RKO (cell line): Measurements from ENCODE around the gene ANGPTL4.
"Not testable (repeated sequence)": the region's sequence is repeated elsewhere in the genome, so short reads cannot be mapped to it uniquely, and the experiment has no call there.

Source experiments
- DNase-seq: peaks from one replicate; pipeline ENCODE4 v3.0.0-alpha.2; 2016; ENCODE audit warnings: low spot score

ANGPTL4 gene

DNA sequence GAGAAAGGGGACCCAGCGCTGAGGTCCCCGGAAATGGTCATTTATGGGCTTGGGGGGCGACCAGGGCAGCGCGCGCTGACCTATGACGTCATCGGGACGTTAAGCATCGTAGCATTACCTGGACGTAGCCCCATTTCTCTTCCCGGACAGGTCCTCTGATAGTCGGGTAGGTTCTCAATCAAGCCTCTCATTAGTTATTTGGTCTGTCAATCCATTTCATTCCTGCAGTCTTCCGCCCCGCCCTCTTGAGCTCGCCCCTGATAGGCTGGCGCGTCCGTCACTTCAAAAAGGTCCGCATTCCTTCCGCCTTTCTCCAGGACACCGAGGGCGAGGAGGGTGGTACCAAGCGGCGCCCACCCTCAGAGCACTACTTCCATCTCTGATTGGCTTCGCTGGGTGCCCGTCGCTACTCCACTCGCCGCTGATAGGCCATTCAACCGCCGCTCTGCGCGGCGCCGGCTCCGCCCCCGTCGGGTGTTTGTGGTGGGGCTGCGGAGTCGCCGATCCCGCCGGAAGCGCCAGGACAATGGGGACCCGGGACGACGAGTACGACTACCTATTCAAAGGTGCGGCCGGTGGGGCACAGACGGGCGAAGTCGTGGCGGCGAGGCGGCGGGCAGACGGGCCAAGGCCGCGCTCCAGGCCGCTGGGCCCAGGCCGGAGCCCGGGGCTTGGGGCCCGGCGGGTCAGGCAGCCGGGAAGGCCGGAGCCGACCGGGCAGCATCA, 26.1 kb downstream of the ANGPTL4 start, which contains the start of gene RAB11B:
Gene RAB11B, plus strand, starts transcription at position 470 of the 726 bp plus-strand sequence. Its CDS starts 57 bp downstream, at position 527.
- peak; percentile 100 for DNase-seq

DNA sequence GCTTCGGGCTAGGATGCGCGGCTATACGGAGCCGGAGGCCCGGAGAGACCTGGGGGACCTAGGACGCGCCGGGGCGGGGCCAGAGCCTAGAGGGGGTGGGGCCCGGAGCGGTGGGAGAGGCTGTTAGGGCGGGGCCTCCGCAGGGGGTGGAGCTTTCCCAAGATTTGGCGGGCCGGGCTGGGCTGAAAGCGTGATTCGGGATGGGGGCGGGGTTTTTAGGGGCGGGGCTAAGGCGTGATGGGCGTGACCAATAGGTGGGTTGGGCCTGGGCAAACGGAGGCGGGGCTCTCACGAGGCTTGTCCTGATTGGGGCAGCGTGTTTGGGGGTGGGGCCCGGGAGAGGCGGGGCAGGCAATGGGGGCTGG, 26.6 kb downstream of the ANGPTL4 start:
- peak; percentile 86 for DNase-seq

DNA sequence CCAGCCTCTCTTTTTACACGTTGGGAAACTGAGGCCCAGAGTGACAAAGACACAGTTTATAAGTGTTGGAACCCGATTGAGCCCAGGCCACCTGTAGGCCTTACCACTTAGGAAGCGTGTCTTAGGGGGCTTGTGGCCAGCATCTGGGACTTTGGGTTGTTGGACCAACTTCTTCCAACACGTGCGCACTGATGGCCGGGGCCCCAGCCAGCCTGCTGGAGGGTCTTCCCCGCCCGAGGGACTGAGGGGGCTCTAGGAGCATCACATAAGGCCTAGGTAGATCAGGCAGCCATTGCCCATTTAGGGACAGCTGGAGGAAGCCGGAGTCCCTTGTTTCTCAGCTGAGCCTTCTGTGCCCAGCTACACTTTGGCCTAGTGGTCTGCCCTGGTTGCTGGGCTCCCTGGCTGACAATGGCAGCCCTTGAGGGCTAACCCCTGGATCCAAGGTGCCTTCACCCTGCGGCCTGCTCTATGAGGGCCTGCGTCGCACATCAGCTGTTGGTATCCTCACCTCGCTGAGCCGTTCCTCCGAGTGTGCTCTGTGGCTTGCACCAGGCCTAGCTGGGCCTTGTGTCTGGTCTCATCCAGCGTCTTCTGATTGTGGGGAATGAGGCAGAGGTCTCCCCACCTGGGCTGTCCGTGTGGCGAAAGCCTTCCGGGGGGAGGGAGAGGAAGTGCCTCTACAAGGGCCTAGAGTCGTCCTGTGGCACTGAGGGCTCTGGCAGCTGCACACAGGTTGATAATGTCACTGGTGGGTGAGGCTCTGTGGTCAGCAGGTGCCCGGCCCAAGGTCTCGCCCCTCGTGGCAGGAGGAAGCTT, 27.5 kb downstream of the ANGPTL4 start:
- DNase-seq: no peak

DNA sequence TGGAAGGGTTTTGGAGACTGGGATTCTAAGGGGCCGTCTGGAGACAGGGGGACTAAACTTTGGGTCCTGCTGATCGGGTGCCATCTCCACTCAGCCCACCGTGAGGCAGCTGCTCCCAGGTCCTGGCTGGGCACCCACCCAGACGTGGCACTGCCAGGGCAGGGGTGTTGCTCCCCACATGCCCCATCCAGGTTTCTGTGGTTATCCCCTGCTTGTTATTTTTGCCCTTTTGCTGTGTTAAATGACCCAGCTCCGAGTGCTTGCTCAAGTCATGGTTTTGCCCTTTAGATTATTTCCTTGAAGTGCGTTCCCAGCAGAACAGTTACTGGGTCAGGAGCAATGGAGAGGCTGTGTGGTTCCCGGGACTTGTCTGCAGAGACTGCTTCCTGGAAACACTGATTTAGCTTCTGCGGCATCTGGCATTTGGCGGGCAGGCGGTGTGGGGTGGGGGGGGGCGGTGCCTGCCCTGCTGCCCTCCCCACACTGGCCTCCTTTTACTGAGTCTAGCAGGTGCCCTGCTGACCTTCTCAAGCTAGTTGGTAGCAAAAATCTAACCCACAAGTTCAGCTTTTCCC, 28.1 kb downstream of the ANGPTL4 start:
- no peak for DNase-seq

DNA sequence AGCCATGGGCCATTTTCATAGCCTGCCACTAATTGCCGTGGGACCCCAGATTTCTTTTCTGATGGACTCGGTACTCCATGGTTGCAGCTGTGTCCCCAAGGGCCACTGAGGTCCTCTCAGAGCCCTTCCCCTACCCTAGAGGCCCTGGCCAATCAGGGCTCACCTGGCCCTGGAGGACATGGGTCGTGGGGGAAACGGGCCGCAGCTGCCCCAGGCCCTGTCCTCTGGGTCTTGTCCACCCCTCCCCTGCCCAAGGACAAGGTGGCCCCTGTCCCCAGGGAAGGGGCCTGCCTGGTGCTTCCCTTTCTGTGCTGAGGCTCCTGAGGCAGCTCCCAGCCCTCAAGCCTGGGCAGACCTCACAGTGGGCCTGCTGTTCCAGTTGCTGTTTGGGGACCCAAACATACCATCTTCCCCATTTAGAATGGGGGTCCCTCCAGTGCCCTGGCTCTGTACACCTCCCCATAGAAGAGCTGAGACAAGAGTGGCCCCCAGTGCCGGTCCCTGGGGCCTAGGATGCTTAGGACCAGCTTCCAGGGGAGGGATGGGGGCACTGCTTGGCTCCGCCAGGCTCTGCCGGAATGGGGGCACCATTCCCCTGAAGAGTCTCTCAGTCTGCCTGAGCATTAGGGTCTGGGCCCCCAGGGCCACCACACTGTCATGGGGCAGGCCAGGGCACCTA, 29.4 kb downstream of the ANGPTL4 start:
- no peak for DNase-seq

DNA sequence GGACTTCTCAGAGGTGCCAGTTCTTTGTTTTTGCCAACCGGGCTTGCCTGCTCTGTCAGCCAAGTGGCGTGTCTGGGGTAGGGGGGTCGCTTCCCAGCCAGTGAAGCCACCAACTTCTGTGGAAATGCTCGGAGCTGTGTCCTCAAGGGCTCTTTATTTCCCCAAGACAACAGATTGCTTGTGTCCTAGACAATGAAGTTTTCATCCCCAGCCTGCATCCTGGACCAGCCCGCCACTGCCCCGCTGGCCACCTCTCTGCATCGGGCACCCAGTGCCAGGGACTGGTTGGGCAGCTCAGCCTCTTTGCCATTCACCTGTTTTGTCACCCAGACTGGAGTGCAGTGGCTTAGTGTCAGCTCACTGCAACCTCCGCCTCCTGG, 29.9 kb downstream of the ANGPTL4 start:
- DNase-seq: no peak

DNA sequence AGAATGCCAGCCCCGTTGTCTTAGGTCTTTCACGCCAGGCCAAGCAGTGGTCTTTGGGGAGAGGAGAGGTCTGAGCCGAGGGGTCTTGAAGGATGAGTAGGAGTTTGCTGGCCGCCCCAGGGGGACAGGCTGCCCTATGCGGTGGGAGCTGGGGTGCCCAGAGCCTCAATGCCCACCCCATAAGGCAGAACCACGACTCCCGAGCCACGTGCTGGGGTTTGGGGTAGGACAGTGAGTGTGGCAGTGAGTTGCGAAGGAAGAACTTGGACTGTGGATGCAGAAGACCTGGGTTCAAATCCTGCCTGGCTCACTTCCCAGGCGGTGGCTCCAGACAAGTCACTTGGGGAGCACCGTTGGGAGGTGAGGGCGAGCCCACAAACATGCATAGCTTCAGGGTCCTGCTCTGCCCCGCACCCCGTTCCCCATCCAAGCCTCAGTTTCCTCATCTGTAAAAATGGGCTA, 31.7 kb downstream of the ANGPTL4 start:
- no peak for DNase-seq

DNA sequence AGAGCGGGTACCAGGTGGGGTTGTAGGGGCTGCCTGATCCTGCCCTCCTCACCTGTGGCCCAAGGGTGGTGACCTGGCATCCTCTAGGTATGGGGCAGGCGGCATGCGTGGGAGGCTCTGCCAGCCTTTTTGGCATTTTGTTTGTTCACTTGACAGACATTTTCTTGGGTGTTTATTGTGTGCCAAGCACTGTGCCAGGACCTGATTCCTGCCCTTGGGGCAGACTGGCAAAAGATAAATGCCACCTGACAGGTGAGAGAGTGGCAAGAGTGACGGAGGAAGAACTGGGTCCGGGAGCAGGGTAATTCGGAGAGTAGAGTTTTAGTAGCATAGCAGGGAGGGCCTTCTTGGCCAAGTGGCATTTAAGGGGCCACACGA, 32.2 kb downstream of the ANGPTL4 start:
- no peak for DNase-seq

DNA sequence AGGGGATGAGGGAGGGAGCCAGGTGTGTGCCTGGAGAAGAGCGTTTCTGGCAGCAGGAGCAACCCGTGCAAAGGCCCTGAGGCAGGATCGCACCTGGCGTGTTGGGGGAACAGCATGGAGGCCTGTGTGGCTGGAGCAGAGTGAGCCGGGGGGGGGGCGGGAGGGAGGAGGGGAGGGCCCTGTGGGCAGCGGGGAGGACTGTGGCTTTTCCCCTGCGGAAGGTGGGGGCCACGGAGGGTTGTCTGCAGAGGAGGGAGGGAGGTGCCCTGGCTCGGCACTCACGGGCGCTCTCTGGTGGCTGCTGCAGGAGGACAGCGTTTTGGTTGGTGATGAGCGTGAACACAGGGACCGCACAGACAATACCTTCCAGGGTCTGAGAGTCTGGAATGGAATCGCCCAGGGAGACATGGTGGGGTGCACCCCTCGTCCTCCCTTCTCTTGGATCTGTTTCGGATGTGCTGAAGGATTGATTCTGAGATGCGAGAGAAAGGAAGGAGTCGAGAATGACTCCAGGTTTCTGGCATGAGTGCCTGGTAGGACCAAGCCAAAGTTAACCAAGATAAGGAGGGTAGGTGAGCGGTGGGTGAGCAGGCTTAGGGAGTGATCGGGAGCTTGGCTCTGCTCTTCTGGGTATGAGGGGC, 32.7 kb downstream of the ANGPTL4 start:
- DNase-seq: no peak

DNA sequence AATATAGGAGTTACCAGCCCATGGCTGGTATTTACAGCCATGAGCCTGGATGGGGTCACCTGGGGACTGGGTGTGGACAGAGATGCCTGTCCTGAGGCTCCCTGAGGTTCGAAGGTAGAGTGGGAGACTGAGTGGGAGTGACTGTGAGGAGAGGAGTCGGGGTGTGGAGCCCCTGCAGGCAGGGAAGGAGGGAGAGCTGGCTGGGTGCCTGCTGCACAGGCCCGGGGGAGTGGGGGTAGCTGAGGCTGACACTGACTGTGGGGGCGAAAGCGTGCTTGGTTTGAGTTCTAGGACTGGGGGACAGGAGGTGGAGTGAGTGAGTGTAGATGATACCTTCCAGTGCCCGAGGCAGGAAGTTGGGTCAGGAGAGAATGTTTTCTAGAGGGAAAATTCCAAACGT, 33.3 kb downstream of the ANGPTL4 start:
- no peak for DNase-seq

DNA sequence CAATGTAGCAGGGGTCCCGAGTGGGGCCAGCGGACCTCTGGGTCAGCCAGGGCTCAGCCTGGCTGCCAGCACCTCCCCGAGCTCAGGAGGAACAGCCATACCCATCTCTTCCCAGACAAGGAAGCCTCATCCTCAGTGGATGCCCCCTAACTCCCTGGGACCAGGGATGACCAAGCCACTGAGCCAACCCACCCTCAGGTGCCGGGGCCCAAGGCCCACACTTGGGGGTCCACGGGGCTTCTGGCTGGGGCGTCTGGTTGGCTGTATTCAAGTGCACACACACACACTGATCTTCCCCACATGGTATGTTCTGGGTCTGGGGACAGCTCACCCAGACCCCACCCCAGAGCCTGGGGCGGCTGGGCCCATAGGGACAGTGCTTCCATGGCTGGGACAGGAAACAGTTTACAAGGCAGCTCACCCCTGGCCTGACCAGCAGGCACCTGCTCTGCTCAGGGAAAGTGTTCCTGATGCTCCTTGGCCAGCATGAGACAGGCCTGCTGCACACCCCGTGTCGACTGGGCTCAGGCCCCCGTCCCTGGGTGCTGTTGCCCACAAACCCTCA, 33.9 kb downstream of the ANGPTL4 start:
- no peak for DNase-seq

DNA sequence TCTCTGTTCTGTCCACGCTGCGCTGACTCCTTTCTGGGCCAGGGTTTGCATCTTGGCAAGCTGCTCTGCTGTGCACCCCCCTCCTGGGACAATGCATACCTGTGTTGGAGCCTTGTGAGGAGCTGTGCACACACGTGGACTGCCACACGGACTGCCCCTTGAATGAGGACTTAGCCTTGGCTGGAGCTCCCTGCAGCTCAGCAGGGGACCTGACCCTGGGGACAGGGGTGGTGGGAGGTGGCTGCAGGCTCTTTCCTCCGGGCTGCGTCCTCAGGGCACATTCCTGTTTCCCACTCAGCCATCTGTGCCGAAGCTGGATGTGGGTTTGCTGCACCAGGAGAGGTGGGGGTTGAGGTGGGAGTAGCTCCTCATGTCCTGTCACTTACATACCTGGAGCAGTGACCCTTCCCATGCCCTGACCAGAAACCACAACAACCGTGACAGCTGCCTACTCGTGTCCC, 34.4 kb downstream of the ANGPTL4 start:
- DNase-seq: no peak

DNA sequence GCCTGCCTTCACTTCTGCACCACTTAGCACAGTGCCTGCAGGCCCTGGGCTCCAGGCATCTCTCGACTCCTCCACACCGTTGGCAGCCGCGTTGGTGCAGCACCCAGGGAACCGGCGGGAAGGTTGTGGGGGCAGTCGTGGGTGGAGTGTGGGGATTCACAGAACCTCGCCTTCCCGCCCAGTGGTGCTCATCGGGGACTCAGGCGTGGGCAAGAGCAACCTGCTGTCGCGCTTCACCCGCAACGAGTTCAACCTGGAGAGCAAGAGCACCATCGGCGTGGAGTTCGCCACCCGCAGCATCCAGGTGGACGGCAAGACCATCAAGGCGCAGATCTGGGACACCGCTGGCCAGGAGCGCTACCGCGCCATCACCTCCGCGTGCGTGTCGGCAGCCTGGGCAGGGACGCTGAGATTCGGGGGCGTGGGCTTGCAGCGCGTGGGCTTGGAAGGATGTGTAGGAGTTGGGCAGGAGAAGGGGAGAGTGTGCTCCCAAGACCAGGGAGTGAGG, 35.8 kb downstream of the ANGPTL4 start:
- no peak for DNase-seq

DNA sequence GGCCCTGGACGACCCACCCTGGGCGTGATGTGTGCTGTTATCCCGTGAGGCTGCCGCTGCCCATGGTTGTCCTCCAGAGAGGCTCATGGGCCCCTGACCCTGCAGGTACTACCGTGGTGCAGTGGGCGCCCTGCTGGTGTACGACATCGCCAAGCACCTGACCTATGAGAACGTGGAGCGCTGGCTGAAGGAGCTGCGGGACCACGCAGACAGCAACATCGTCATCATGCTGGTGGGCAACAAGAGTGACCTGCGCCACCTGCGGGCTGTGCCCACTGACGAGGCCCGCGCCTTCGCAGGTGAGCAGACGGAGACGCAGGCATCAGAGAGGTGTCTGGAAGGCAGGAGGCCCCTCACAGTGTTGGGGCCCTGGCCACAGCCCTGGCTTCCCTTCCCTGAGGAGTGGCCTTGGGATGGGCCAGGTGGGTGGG, 38.0 kb downstream of the ANGPTL4 start:
- no peak for DNase-seq

DNA sequence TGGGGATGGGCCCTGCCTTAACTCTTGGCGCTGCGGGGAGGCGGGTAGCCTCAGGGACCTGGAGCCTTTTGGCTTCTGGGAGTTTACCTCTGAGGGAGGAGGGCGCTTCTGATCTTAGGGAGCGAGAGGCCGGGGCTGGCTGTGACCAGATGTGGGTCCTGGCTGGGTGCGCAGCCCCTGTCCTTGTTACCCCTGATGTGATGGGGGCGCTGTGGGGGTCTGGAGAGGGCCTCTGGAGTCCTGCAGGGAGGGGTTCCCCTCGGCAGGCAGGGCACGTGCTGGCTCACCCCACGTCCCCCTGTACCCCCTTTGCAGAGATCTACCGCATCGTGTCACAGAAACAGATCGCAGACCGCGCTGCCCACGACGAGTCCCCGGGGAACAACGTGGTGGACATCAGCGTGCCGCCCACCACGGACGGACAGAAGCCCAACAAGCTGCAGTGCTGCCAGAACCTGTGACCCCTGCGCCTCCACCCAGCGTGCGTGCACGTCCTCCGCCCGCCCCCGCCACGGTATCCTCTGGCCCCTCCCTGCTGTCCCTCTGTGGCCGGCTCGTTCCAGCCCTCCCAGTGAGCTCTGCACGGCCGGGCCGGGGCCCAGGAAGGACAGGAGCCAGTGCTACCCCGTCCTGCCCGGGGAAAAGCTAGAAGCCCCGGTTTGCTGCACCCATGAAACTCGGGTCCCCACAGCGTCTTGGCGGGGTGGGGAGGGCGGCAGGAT, 39.3 kb downstream of the ANGPTL4 start:
- no peak for DNase-seq

DNA sequence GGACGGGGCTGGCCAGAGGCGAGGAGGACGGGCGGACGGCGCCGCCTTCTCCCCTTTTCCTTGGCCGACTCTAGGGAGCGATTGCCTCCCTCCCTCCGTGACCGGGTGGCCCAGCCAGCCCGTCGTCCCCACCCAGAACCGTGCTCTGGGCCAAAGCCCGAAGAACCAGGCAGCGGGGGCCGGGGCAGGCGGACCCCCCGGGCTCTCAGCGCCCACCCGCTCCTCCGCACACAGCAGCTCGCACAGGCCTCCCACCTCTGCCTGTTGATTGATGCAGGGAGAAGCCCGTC, 39.8 kb downstream of the ANGPTL4 start:
- no peak for DNase-seq

DNA sequence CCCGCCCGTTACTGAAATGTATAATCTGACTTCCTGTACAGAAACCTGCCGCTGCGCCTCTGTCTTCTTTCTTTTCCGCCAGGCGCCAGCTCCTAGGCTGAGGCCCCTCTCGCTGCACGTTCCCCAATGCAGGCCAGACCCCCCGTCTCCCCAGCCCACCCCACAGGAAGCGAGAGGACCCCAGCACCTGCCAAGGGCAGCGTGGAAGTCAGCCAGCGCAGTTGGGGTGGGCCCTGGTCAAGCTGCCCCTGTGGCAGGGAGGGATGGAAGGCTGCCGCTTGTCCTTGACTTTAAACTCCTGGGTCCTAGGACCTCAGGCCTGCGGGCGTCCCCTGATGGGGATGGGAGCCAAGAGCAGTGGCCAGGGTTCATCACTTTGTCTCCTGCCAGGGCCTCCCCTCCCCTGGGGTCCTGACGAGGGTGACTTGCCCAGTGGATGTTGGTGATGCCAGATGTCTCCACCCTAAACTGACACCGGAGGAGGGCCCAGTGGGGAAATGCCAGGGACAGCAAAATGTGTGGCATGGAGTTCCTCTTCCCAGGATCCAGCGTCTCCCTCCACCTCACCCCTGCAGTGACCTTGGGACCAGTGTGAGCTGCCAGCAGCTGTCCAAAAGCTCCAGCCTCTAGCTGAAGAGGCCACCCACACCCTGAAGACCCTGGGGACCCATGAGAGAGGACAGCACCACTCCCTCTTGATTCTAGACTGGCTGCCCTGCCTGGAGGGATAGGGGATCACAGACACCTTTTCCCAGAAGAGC, 40.6 kb downstream of the ANGPTL4 start:
- no peak for DNase-seq

DNA sequence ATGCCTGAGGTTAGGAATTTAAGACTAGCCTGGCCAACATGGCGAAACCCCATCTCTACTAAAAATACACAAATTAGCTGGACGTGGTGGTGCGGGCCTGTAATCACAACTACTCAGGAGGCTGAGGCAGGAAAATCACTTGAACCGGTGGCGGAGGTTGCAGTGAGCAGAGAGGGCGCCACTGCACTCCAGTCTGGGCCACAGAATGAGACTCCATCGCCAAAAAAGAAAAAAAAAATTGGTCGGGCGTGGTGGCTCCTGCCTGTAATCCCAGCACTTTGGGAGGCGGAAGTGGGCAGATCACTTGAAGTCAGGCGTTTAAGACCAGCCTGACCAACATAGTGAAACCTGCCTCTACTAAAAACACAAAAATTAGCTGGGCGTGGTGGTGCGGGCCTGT, 46.8 kb downstream of the ANGPTL4 start:
- DNase-seq: not testable (repeated sequence)

DNA sequence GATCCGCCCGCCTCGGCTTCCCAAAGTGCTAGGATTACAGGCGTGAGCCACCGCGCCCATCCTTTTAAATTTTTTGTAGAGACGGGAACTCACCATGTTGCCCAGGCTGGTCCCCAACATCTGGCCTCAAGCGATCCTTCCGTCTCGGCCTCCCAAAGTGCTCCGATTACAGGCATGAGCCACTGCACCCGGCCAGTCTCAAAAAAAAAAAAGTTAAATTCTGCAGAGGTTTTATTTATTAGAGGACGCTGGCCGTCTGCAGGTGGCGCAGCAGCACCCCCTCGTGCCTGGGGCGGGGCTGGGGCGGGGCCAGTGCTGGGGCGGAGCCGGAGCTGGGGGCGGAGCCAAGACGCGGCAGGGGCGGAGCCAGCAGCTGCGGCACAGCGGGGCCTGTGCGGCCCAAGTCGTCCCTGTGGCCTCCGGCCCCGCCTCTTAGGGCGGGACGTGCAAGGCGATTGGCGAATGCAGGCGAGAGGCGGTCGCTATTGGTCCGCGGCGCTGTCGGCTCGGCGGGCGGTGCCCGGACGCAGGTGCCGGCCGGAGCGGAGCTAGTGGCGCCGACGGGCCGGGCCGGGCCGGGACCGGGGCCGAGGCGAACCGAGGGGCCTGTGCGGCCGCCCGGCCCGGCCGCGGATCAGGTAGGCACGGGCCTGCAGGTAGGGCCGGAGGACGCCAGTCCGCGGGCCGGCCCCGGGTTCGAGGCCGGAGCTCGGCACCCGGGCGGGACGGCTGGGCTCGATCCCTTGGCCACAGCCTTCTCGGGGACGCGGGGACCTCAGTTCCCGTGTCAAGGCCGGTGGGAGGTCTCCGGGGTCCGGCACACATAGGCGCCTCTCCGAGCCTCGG, 49.1 kb downstream of the ANGPTL4 start, which contains the start of gene MARCHF2:
Gene MARCHF2, plus strand, starts transcription at position 523 of the 846 bp plus-strand sequence. CDS start 8,536 bp downstream, outside the sequence.
- peak; percentile 96 for DNase-seq
